ENCODE data around the gene GAL3ST2. TPM values are rescaled to one million over a fixed set of nuclear protein-coding genes. Genes with fewer than 3 reads are reported as not detected.

Gene GAL3ST2
- total RNA-seq, 1 donor from 2014 or later, result not detected

DNA sequence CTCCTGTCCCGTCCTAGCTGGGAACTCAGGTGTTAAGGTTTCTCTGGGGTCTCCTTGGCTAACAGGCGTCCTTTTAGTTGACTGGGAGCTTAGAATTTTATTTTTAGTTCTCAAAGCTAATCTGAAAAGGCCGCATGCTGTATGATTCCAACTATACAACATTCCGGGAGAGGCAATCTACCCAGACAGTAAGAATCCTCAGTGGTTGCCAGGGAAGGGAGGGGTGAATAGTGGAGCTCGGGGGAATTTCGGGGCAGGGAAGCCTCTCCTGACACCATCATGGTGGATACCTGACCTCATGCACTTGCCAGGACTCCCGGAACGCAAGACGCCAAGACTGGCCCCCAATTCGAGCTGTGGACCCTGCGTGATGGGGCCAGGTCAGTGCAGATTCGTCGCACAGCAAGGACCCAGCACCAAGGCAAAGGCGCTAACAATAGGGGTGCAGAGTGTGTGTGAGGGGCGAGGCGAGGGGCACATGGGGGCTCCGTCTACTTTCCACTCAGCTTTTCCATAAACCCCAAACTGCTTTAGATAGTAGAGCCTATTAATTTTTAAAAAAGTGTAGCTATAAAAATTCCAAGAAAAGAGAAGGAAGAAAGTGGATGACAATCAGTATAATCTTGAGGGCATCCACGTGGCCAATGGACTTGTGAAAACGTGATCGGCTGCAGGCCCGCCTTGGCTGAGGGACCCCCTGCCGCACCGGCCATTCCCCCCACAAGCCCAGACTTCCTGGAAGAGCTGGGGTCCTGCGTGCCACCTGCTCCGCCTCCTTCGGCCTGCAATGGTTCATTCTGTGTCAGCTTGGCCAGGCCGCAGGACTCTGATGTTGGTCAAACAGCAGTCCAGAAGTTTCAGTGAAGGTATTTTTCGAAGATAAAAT lies 64.8 kb downstream of the GAL3ST2 start:
- DNase-seq (ENCODE audit: low read depth), result no peak
- TF ChIP-seq, protein P1, sequence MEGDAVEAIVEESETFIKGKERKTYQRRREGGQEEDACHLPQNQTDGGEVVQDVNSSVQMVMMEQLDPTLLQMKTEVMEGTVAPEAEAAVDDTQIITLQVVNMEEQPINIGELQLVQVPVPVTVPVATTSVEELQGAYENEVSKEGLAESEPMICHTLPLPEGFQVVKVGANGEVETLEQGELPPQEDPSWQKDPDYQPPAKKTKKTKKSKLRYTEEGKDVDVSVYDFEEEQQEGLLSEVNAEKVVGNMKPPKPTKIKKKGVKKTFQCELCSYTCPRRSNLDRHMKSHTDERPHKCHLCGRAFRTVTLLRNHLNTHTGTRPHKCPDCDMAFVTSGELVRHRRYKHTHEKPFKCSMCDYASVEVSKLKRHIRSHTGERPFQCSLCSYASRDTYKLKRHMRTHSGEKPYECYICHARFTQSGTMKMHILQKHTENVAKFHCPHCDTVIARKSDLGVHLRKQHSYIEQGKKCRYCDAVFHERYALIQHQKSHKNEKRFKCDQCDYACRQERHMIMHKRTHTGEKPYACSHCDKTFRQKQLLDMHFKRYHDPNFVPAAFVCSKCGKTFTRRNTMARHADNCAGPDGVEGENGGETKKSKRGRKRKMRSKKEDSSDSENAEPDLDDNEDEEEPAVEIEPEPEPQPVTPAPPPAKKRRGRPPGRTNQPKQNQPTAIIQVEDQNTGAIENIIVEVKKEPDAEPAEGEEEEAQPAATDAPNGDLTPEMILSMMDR (conservative IDR thresholded peaks at IDR 0.05; ENCODE audit: low read depth, low read length), result no peak

DNA sequence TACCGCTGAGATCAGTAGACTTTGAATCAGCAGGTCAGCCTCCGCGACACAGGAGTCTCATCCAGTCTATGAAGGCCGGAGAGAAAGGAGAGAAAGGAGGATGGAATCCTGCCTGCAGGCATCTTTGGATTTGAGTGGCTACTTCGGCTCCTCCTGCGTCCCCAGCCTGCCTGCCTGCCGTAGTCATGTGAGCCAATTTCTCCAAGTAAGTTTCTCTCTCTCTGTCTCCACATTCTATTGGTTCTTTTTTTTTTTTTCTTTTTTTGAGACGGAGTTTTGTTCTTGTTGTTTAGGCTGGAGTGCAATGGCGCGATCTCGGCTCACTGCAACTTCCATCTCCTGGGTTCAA lies 65.4 kb downstream of the GAL3ST2 start:
- TF ChIP-seq, protein P1 (conservative IDR thresholded peaks at IDR 0.05; ENCODE audit: low read depth, low read length), result no peak
- H3K4me3 ChIP-seq (ENCODE audit: low read depth, low read length), result no peak overlapping the region
- no peak for DNase-seq (ENCODE audit: low read depth)

More for the DNA sequence above, 64.8 kb downstream of the GAL3ST2 start:
- H3K4me3 ChIP-seq (ENCODE audit: low read depth, low read length), result no peak overlapping the region

DNA sequence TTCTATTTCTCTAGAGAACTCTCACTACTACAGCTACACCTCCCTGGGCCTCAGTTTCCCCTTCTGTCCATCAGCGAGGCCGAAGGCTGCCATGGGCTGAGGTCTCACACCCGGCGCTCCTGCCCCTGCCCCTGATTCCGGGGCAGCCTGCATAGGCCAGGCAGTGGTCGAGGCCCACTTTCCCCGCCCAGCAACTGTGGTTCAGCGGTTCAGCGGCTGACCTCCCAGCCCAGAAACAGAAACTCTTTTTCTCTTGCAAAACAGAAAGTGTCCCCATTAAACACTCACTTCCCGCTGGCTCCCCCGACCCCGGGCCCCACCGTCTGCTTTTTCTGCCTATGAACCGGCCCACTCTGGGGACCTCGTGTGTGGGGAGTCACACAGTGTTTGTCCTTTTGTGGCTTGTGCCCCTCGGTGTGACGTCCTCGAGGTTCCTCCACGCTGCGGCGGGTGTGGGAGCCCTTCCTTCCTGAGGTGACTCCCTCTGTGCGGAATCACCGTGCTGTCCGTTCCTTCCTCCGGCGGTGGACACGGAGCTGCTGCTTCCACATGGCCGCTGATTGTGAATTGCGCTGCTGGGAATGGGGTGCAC lies 66.1 kb downstream of the GAL3ST2 start:
- H3K4me3 ChIP-seq (ENCODE audit: low read depth, low read length), result no peak overlapping the region
- TF ChIP-seq, protein P1 (conservative IDR thresholded peaks at IDR 0.05; ENCODE audit: low read depth, low read length), result no peak

DNA sequence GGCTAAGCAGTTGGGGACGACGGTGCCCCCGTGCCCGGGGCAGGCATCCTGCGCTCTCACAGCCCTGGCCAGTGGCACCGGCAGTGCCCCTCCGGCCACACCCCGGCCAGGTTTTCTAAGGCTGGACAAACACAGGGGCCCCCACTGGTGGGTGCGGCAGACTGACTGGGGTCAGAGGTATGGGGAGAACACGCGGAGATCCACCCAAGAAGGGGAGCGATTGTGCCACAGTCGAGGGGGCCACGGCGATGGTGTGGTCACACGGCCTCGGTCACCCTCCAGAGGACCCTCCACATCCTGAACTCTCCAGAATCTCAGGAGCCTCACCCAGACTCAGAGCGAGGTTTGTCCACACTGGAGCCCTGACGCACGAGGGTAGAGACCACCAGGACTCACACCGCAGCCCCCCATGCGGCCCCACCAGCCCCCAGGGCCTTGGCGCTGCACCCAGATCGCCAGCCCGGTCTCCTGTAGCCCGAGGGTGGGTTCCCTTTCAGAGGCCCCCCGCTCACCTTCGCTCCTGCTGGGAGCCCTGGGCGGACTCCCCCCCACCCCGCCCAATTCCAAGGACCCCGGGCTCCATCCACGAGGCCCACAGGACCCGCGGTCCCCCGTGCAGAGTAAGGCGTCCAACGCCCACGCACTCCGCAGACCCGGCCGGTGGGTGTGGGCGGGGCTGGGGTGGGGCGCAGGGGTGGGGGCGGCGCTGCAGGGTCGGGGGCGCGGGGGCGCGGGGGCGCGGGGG lies 66.9 kb downstream of the GAL3ST2 start:
- no peak overlapping the region for H3K4me3 ChIP-seq (ENCODE audit: low read depth, low read length)
- no peak for DNase-seq (ENCODE audit: low read depth)
- TF ChIP-seq, protein P1 (conservative IDR thresholded peaks at IDR 0.05; ENCODE audit: low read depth, low read length), result no peak

More for the DNA sequence above, 66.1 kb downstream of the GAL3ST2 start:
- DNase-seq (ENCODE audit: low read depth), result no peak

DNA sequence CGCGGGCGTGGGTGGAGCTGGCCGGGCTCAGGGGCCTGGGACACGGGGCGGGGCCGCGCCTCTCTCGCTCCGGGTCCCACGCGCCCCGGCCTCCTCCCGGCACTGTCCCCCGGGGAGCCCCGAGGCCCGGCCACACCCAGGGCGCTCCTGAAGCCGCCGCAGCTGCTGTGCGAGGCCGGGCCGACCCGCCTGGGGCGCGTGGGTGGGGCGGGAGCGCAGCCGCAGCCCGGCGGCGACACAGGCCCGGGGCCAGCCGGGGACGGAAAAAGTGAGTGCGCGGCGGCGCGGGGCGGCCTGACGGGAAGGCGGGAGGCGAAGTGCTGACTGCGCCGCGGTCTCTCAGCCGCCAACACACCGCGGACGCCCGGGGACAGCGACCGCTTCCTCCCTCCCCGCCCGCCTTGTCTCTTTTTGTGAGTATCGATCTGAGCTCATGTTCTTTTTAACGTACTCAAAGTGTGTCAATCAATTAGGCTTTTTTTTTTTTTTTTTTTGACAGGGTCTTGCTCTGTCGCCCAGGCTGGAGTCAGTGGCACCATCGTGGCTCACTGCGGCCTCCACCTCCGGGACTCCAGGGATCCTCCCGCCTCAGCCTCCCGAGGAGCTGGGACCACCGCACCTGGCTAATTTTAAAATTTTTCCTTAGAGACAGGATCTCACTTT lies 67.6 kb downstream of the GAL3ST2 start:
- peak overlapping the region; percentile 26 for H3K4me3 ChIP-seq (ENCODE audit: low read depth, low read length)
- no peak for DNase-seq (ENCODE audit: low read depth)
- TF ChIP-seq, protein P1 (conservative IDR thresholded peaks at IDR 0.05; ENCODE audit: low read depth, low read length), result no peak

DNA sequence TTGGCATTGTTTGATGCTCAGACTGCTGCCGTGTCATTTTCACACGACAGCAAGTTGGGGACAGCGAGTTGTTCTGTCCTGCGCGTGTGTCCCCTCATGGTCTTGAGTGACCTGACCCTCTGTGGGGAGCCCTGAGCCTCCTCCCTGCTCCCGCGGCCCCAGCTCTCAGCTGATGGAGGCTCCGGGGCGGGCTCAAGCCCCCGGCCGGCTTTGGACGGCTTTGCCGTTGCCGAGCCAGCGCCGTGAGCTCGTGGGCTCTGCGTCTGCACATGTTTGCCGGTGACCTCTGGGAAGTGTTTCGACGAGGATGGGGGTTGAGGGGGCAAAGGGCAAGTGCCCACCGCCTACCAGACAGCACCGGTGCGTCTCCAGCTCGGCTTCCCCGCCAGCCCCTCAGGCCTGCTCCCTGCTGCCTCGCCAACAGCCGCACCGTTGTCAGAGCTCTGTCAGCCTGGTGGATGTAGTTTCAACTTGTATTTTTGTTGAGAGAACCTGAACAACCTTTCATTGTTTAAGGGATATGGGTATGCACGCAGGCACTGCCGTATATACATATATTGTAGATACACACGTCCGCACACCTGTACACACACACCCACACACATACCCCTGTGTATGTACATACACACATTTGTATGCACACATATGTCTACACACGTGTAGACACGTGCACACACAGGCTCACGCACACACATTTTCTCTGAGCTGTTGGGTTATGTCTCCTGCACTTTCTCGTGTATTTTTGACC lies 68.4 kb downstream of the GAL3ST2 start:
- H3K4me3 ChIP-seq (ENCODE audit: low read depth, low read length), result no peak overlapping the region
- TF ChIP-seq, protein P1 (conservative IDR thresholded peaks at IDR 0.05; ENCODE audit: low read depth, low read length), result no peak
- DNase-seq (ENCODE audit: low read depth), result no peak
